GM12874 (cell line): ENCODE data around the gene DRD2.

ENCODE experiments used
- TF ChIP-seq, protein P1 (sequence below): IDR thresholded peaks from 2 replicates; pipeline ENCODE4 v1.5.1; 2011; ENCODE audit warnings: low read depth, mild to moderate bottlenecking, control low read depth, low read length, moderate library complexity; ENCODE audit not compliant: insufficient read depth

DRD2 gene

DNA sequence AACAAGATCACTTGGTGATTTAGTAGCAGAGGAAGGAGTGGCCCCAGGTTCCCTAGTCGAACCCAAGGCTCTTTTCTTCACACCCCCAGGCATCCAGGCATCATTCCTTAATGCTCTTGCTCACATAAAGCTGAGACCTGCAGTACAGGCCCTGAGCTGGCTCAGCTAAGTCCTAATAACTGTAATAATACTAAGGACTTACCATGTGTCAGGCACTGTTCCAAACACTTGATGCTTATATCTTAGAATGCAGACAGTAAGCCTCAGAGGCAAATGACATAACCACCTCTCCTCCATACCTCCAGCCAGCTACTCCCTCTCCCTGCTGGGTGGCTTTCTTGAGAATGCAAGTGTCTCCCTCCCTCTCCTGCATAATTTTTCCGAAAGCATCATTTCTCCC lies 54.4 kb downstream of the DRD2 start:
- TF ChIP-seq, protein P1, sequence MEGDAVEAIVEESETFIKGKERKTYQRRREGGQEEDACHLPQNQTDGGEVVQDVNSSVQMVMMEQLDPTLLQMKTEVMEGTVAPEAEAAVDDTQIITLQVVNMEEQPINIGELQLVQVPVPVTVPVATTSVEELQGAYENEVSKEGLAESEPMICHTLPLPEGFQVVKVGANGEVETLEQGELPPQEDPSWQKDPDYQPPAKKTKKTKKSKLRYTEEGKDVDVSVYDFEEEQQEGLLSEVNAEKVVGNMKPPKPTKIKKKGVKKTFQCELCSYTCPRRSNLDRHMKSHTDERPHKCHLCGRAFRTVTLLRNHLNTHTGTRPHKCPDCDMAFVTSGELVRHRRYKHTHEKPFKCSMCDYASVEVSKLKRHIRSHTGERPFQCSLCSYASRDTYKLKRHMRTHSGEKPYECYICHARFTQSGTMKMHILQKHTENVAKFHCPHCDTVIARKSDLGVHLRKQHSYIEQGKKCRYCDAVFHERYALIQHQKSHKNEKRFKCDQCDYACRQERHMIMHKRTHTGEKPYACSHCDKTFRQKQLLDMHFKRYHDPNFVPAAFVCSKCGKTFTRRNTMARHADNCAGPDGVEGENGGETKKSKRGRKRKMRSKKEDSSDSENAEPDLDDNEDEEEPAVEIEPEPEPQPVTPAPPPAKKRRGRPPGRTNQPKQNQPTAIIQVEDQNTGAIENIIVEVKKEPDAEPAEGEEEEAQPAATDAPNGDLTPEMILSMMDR: no peak

DNA sequence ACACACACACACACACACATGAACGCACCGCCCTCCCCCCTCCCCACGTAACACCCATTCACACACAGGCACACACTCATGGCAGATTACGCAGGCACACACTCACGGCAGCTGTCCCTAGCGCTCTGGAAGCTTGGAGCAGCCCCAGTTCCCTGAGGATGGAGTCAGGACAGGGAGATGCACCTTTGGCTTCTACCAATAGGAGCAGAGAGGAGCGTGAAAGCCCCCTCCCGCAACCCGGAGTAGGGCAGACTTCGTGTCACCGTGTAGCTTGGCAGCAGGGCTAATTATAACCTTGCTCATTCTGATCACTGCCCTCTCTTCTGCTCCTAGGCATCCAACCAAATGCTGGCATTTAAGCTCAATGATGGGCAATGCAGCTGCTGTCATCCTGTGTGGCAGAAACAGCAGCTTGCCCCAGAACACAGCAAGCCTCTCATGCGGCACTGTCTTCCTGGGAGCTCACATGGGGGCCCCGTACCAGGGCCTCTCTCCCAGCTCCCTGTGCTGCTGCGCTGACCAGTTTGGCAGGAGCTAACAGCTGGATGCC lies 55.7 kb downstream of the DRD2 start:
- TF ChIP-seq, protein P1: no peak

DNA sequence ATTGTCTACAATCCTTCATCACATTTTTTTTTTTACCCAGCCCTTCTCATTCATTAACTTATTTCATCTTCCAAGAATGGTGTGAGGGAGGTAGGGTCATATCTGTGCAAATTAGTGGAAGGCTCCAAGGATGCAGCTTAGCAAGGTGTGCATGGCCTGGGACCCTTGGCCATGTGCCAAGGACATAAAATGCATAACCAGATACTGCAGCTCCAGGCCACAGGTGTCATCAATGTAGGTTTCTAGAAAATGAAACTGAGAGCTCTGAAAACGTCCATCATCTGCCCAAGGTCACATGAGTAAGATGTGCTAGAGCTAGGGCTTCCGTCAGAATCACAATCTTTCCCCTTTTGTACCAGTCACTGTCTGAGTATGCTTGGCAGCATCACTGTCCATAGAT lies 57.8 kb downstream of the DRD2 start:
- TF ChIP-seq, protein P1: no peak

DNA sequence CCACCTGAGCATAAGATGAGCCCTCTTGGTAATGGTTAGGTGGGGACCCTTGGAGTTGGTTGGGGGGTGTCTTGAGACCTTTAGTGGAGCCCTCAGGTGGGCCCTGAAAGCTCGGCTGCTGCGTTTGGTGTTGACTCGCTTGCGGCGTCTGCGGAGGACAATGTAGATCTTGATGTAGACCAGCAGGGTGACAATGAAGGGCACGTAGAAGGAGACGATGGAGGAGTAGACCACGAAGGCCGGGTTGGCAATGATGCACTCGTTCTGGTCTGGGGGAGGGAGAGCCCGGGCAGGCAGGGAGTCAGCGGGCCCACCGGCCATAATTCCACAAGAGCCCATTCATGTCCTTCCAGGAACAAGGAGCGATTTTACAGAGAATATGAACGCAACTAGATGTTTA lies 59.9 kb downstream of the DRD2 start:
- TF ChIP-seq, protein P1: no peak

DNA sequence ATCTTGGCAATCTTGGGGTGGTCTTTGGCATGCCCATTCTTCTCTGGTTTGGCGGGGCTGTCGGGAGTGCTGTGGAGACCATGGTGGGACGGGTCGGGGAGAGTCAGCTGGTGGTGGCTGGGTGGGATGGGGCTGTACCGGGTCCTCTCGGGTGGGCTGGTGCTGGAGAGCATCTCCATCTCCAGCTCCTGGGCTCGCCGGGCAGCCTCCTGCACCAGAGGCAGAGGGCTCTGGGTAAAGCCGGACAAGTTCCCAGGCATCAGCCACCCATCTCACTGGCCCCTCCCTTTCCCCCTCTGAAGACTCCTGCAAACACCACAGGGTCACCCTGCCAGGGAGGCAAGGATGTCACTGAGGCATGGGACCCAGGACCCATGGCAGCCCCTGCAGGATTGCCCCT lies 62.5 kb downstream of the DRD2 start:
- TF ChIP-seq, protein P1: no peak

DNA sequence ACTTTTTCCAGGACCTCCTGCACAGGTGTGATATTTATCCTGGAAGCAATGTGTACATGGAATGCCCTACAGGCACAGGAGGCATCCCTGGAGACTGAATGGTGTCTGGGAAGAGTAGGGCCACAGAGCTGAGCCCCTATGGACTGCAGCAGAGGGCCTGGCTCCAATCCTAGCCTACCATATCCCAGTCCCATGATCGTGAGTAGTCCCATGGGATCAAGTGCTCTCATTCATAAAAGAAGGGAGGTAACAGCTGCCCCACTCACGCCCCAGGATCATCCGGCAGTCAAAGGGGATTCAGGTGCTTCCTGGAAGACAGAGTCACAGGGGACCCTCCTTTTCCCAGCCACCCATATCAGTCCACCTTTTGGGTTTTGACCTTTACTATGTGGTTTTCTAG lies 63.7 kb downstream of the DRD2 start:
- TF ChIP-seq, protein P1: no peak

DNA sequence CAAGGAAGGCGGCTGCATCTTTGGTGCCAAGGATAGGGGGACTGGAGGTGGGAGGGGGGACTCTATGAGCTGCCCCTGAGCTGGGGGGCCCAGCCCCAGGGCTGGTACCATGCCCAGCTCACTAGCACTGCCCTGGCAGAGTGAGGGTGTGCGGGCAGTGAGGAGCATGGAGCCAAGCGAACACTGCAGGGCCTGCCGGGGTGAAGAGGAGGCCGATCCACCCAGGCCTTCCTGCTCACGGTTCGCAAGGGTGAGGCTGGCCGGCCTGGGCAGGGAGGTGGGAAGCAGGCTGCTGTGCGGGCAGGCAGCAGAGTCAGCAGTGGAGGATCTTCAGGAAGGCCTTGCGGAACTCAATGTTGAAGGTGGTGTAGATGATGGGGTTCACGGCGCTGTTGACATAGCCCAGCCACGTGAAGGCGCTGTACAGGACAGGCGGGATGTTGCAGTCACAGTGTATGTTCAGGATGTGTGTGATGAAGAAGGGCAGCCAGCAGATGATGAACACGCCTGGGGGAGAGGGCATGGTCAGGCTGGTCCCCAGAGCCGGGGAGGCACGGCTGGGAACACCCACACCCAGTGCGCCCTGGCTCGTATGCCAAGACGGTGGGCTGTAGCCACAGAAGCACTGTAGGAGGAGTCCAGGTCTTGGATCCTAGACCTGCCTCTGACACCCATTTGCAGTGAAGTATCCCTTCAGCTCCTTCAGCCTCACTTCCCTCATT lies 64.6 kb downstream of the DRD2 start:
- TF ChIP-seq, protein P1: no peak
